Measurements from ENCODE around the gene DSE.
A peak's percentile ranks its signal among the peaks of the same experiment; 100 is the strongest.
"Not testable (repeated sequence)": the region's sequence is repeated elsewhere in the genome, so short reads cannot be mapped to it uniquely, and the experiment has no call there.

The DSE gene

DNA sequence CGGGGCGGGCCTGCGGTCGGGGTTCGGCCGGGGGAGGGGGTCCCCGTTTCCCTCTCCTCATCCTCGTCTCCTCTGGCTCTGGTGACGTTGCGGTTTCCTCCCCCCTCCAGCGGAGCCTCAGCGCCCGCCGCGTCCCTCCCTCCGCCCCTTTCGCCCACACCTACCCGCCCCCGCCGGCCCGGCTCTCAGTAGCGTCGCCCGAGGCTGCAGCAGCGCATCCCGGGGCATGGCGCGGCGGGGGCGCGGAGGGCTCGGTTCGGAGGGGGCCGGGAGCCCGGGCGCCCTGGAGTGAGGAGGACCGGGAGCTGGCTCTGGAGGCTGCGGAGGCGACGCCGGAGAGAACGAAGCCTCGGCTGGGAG lies at the start of gene DSE:
Gene DSE (plus strand): TSS at position 188 of the 360 bp plus-strand sequence. CDS start 28,304 bp downstream, outside the sequence.
- DNase-seq: no peak

- not testable (repeated sequence) for DNase-seq
Measured at GRCh38 chr6:116321933-116322332, 48.8 kb upstream of the DSE start.

- no peak for DNase-seq
Measured at GRCh38 chr6:116323863-116324262, 46.9 kb upstream of the DSE start.

DNA sequence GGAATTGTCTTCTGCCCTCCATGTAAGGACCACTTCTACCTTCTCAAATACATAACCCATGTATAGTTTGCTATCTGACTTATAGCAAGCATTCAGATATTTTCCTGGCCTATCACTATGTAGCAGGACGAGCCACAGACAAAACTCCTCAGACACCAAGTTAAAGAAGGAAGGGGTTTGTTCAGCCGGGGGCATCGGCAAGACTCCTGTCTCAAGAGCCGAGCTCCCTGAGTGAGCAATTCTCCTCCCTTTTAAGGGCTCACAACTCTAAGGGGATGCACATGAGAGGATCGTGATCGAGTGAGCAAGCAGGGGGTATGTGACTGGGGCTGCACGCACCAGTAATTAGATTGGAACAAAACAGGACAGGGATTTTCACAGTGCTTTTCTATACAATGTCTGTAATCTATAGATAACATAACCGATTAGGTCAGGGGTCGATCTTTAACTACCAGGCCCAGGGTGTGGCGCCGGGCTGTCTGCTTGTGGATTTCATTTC lies 45.1 kb upstream of the DSE start:
- DNase-seq: not testable (repeated sequence)

DNA sequence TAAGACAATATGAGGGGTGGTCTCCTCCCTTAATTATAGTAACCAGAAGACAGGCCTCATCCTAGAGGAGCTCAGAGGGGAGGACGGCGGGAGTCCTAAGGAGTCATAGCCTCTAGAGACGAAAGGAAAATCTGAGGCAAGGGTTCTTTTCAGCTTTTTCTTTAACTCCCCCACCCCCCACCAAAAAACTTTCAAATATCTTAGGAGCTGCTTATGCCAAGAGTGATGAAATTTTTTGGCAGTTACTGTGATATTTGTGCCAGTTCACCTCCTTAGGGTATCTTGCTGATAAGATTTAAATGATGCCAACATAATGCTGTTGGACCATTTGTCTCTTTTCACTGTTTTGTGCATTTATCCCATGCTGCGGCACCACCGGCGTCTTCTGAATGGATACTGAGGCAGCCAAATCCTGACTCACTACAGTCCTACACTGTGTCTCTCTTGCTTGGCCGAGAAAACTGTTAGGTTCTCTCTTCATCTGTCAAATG lies 44.5 kb upstream of the DSE start:
- DNase-seq: no peak

- no peak for DNase-seq
Measured at GRCh38 chr6:116326996-116327395, 43.8 kb upstream of the DSE start.

DNA sequence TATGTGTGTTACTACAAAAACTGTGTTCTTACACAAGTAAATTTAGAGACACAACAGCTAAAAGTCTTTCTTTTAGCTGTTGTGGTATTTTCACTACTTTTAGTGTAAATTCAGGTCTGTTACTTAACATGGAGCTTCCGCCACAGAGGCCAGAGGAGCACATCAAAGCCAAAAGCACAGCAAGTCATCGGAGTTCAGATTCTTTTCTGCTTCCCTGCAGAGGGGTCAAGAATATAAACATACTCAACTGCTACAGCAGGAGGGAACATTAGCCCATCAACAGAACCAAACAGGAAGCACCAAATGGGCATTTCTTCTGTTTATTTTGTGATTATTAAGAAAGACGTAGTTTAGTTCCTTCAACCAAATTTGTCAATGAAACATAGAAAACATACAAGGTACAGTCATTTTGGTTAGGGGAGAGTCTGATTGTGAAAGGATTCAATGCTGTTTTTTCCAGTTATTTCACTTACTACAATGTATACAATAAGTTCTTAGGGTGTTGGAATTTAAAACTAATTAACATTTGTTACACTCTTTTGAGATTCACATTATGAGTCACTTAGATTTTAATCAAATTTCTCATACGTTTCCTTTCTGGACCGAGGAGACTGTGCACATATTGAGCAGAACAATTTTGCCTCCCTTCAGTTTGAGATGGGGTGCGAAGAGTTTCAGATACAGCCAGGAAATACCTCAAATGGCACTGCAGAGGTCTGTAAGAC lies 42.8 kb upstream of the DSE start:
- DNase-seq: no peak

GRCh38 chr6:116328528-116328903 lies 42.2 kb upstream of the DSE start:
- DNase-seq: no peak

GRCh38 chr6:116329156-116329555 lies 41.6 kb upstream of the DSE start:
- no peak for DNase-seq

DNA sequence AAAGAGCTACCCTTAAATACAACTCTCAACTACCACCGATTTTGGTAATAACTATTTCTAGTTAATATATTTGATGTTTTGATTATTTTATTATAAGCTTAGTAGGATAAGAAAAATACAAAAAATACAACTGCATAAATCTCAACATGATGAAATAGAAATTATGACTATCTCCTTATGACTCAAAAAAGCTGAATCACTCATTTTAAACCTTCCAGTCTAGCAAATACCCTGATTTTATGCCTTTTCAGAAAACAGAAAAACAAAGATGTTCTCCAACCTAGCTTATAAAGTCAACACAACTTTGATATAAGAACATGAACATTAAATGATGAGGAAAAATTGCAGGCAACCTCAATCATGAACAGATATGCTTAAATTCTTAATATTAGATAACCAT lies 40.2 kb upstream of the DSE start:
- no peak for DNase-seq

GRCh38 chr6:116332096-116332495 lies 38.7 kb upstream of the DSE start:
- DNase-seq: no peak

- DNase-seq: not testable (repeated sequence)
Measured at GRCh38 chr6:116334638-116335409, 35.9 kb upstream of the DSE start.

- DNase-seq: no peak
Measured at GRCh38 chr6:116335612-116336215, 35.0 kb upstream of the DSE start.

GRCh38 chr6:116338943-116339342 lies 31.8 kb upstream of the DSE start:
- no peak for DNase-seq

- not testable (repeated sequence) for DNase-seq
Measured at GRCh38 chr6:116340625-116341024, 30.1 kb upstream of the DSE start.

DNA sequence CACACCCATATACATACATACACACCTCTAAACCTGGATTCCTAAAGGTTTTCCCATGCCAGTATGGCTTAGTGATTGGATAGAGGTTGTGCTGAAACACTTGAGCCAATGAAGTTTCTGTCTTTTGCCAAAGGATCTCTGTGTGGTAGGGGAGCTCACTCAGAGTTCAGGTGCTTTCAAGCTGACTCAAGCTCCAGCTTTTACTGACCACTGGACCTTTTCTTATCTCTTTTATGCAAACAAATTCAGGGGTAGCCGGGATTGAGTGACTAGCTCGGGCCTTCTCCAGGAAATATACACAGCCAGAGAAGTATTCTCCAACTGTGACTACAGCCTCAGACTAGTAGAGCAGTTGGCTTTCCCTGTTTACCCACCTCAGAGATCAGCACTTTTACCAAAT lies 21.5 kb upstream of the DSE start:
- DNase-seq: no peak

DNA sequence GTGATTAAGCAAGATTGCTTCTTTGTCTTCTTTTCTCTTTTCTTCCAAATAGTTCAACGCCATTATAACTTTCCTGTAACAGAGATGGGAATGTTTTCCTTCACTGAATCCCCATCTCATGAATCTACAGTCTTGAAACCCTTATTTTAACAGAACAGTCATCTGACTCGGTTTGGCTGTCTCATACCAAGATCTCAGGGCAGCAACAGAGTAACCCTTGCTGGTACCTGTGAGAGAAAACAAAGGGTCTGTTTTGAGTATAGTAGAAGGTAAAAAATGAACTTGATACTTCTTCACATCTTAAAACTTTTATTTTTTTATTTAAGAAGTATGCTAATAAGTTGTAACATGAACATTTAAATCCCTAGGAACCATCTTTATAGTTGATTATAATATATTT lies 19.6 kb upstream of the DSE start:
- no peak for DNase-seq

DNA sequence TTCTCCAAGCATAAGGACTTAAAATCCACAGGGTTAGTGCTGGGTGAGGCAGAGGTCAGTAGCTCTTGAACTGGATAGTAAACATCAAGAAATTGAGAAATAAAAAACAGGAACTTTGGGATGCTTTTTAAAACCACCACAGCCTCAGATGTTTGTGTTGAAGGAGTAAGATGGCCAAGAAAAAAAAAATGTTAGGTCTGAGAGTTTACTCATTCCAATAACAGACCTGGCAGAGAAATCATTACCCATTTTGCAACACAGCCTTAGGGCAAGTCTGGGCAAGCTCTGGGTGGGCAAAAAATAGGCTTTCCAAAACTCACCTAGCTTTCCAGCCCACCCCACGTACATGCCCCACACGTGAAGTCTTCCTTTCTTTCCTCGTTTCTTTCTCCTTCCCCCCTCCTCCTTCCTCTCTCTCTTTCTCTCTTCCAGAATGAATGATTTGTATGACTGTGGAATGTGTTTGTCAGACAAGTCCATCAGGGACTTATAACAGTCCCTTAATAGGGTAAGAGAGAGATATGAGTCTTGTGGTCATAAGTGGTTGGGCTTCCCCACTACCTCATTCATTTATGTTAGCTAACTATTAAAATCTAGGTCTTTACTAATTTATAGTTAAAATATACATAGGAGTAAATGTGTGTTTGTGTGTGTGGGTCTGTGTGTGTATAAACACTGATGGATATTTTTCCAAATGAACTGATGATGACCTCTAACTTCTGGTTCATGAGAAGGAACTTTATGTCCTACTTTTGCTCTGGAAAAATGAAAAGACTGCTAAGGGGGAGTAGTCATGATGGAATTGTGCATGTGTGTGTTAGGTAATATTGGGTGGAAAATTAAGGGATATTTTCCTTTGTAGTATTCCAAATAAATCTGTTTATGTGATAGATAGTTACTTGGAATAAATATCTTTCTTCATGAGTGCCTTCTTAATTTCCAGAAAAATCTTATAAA lies 18.0 kb upstream of the DSE start:
- peak; percentile 22 for DNase-seq

GRCh38 chr6:116354236-116354635 lies 16.5 kb upstream of the DSE start:
- DNase-seq: no peak

- no peak for DNase-seq
Measured at GRCh38 chr6:116355796-116356195, 15.0 kb upstream of the DSE start.

- DNase-seq: no peak
Measured at GRCh38 chr6:116359131-116359530, 11.6 kb upstream of the DSE start.

- no peak for DNase-seq
Measured at GRCh38 chr6:116359835-116360234, 10.9 kb upstream of the DSE start.

DNA sequence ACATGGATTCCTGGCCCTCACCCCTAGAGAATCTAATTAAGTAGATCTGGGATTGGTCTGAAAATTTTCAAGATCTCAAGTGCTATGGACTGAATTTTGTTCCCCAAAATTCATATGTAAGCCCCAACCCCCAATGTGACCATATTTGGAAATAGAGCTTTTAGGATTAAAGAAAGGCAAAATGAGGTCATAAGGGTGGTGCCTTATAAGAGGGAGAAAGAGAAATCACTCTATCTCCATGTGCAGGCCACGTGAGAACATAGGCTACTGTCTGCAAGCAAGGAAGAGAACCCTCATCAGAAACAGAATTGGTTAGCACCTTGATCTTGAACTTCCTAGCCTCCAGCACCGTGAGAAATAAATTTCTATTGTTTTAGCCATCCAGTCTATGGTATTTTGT lies 8.5 kb upstream of the DSE start:
- DNase-seq: no peak
